Endothelial cell of umbilical vein (primary cell): ENCODE results near the gene ETDC.

ENCODE experiments used
- EZH2 ChIP-seq: IDR thresholded peaks from 2 replicates; pipeline ENCODE4 v1.6.1; 2012; ENCODE audit warnings: borderline replicate concordance, low read depth, mild to moderate bottlenecking, moderate library complexity, low read length, inconsistent platforms; ENCODE audit not compliant: severe bottlenecking
- JUN ChIP-seq: IDR thresholded peaks from 2 replicates; pipeline ENCODE4 v1.6.1; 2011; ENCODE audit warnings: borderline replicate concordance, low read depth; ENCODE audit not compliant: insufficient read length, insufficient read depth
- MYC ChIP-seq: IDR thresholded peaks from one replicate; pipeline ENCODE4 v1.6.1; 2011; ENCODE audit warnings: mild to moderate bottlenecking, low read depth, low read length
- POLR2A ChIP-seq: IDR thresholded peaks from 2 replicates; pipeline ENCODE4 v1.6.1; 2012; ENCODE audit warnings: low read depth, mild to moderate bottlenecking, control low read depth, low read length
- POLR2AphosphoS5 ChIP-seq: IDR thresholded peaks from 2 replicates; pipeline ENCODE4 v1.6.1; 2012; ENCODE audit warnings: low read depth, mild to moderate bottlenecking, control low read depth, low read length, moderate library complexity; ENCODE audit not compliant: insufficient read depth
- TF ChIP-seq, protein P1 (sequence below), 2 donors: IDR thresholded peaks; 1 replicate in 1 of 2; 2 replicates in 1 of 2; pipeline ENCODE4 v1.5.1; 2011; ENCODE audit warnings: low read length in 2 of 2, mild to moderate bottlenecking in 2 of 2, moderate library complexity in 2 of 2, control low read depth in 1 of 2, inconsistent platforms in 1 of 2, low read depth in 1 of 2; ENCODE audit not compliant: insufficient read depth in 1 of 2; ENCODE audit errors: extremely low read depth in 1 of 2
- TF ChIP-seq, protein P2 (sequence below): IDR thresholded peaks from 2 replicates; pipeline ENCODE4 v1.6.1; 2011; ENCODE audit not compliant: insufficient read depth, insufficient read length

DNA sequence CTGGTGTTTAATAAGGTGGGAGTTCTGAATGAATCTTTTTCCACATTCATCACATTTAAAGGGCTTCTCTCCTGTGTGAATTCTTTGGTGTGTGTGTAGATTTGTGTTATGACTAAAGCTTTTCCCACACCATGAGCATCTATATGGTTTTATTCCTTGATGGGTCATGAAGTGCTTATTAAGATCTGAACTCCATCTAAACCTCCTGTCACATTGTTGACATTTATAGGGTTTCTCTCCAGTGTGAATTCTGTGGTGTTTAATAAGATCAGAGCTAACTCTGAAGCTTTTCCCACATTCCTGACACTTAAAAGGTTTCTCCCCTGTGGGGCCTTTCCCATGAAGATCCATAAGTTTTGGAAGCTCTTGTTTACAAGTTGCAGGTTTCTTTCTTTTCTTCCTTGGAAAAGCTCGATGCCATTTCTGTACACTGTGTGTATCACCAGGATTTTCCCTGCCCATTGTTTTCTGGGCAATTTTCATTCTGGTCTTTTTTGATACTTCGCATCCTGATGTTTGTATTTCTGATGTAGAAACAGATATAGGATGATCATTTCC lies 21.9 kb upstream of the ETDC start:
- TF ChIP-seq, protein P1, sequence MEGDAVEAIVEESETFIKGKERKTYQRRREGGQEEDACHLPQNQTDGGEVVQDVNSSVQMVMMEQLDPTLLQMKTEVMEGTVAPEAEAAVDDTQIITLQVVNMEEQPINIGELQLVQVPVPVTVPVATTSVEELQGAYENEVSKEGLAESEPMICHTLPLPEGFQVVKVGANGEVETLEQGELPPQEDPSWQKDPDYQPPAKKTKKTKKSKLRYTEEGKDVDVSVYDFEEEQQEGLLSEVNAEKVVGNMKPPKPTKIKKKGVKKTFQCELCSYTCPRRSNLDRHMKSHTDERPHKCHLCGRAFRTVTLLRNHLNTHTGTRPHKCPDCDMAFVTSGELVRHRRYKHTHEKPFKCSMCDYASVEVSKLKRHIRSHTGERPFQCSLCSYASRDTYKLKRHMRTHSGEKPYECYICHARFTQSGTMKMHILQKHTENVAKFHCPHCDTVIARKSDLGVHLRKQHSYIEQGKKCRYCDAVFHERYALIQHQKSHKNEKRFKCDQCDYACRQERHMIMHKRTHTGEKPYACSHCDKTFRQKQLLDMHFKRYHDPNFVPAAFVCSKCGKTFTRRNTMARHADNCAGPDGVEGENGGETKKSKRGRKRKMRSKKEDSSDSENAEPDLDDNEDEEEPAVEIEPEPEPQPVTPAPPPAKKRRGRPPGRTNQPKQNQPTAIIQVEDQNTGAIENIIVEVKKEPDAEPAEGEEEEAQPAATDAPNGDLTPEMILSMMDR (IDR thresholded peaks at IDR 0.05; ENCODE audit: extremely low read depth in 1 of 2, insufficient read depth in 1 of 2, low read depth in 1 of 2, low read length in 2 of 2) = no peak
- TF ChIP-seq, protein P2, sequence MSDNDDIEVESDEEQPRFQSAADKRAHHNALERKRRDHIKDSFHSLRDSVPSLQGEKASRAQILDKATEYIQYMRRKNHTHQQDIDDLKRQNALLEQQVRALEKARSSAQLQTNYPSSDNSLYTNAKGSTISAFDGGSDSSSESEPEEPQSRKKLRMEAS = no peak
- TF ChIP-seq POLR2A = no peak
- TF ChIP-seq POLR2AphosphoS5 = no peak
- no peak for TF ChIP-seq EZH2
- TF ChIP-seq MYC = no peak
- no peak for TF ChIP-seq JUN
